GM12878 (cell line): ENCODE data around the gene IDH3B.

ENCODE experiments used
- EZH2 ChIP-seq: IDR thresholded peaks from 2 replicates; pipeline ENCODE4 v1.6.1; 2012; ENCODE audit warnings: low read depth, mild to moderate bottlenecking, control low read depth, inconsistent platforms, low read length, borderline replicate concordance; ENCODE audit not compliant: control insufficient read depth
- HDAC2 ChIP-seq: fragments of 200-600 bp; sonication (generic); IDR thresholded peaks from 2 replicates; pipeline ENCODE4 v1.6.1; 2017
- NR2C1 ChIP-seq: fragments of 450-650 bp; IDR thresholded peaks from 2 replicates; pipeline ENCODE4 v1.6.1; 2017; ENCODE audit warnings: antibody characterized with exemption, mild to moderate bottlenecking, moderate library complexity
- POLR2AphosphoS5 ChIP-seq: IDR thresholded peaks from 2 replicates; pipeline ENCODE4 v1.6.1; 2011; ENCODE audit warnings: mild to moderate bottlenecking, low read length, inconsistent platforms
- TARDBP ChIP-seq: IDR thresholded peaks from 2 replicates; pipeline ENCODE4 v1.6.1; 2016; ENCODE audit warnings: borderline replicate concordance
- YY1 ChIP-seq: IDR thresholded peaks from 2 replicates; pipeline ENCODE4 v1.6.1; 2011; ENCODE audit warnings: low read depth, mild to moderate bottlenecking, low read length
- TF ChIP-seq, protein P1 (sequence below), 3 experiments: IDR thresholded peaks in 2 of 3; conservative IDR thresholded peaks in 1 of 3; 2 replicates each; pipeline ENCODE4 v1.5.1; 2011; ENCODE audit warnings: low read depth in 3 of 3, low read length in 3 of 3, mild to moderate bottlenecking in 3 of 3, control low read depth in 2 of 3, moderate library complexity in 2 of 3, inconsistent platforms in 1 of 3, mixed read lengths in 1 of 3; ENCODE audit not compliant: control insufficient read depth in 2 of 3, insufficient read depth in 1 of 3; ENCODE audit errors: extremely low read depth in 1 of 3

DNA sequence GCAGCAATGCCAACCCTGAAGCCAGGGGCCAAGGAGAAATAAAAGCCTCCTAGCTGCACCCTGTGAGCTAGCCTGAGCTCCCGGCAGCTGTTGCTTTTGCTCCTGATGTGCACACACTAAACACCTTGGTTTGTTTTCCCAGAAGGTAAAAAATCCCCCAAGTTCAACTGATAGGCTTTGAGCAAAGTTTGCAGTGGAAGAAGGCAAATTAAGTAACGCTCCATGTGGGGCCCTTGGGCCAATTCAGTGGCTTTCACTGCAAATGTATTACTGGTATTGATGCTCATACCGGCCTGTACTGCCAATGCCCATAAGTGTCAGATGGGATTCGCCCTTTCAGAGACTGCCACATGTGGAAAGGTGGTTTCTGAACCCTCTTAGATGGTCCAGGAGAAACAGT, 9.4 kb upstream of the IDH3B start:
- no peak for TF ChIP-seq HDAC2
- TF ChIP-seq, protein P1, sequence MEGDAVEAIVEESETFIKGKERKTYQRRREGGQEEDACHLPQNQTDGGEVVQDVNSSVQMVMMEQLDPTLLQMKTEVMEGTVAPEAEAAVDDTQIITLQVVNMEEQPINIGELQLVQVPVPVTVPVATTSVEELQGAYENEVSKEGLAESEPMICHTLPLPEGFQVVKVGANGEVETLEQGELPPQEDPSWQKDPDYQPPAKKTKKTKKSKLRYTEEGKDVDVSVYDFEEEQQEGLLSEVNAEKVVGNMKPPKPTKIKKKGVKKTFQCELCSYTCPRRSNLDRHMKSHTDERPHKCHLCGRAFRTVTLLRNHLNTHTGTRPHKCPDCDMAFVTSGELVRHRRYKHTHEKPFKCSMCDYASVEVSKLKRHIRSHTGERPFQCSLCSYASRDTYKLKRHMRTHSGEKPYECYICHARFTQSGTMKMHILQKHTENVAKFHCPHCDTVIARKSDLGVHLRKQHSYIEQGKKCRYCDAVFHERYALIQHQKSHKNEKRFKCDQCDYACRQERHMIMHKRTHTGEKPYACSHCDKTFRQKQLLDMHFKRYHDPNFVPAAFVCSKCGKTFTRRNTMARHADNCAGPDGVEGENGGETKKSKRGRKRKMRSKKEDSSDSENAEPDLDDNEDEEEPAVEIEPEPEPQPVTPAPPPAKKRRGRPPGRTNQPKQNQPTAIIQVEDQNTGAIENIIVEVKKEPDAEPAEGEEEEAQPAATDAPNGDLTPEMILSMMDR (IDR thresholded peaks at IDR 0.05 in 2 of 3, conservative IDR thresholded peaks at IDR 0.05 in 1 of 3; ENCODE audit: control insufficient read depth in 2 of 3, extremely low read depth in 1 of 3, insufficient read depth in 1 of 3, low read depth in 3 of 3, low read length in 3 of 3) = no peak
- no peak for TF ChIP-seq TARDBP
- no peak for TF ChIP-seq NR2C1
- TF ChIP-seq POLR2AphosphoS5 = no peak
- no peak for TF ChIP-seq YY1
- TF ChIP-seq EZH2 = no peak
